ENCODE data around the gene ADCY7. TPM values are rescaled to one million over a fixed set of nuclear protein-coding genes. Genes with fewer than 3 reads are reported as not detected.

The ADCY7 gene
- total and polyA plus RNA-seq, 9 of the 15 experiments (the other 6 are each of a cell fraction or from before 2014, with no cell fraction given) = 2.3 to 108 (median 28.6) TPM

GRCh38 chr16:50253514-50253910 is 12.8 kb upstream of the ADCY7 start:
- ChIA-PET POLR2A (interaction anchor here (0.6 to 2.8 kb wide), 3 partner anchors 10 to 240 kb away, joined by 3 to 22 read pairs (median 3); no protein-coding TSS in a partner anchor), CTCF (ENCODE audit: low intra/inter-chr PET ratio) (interaction anchor here (0.6 kb wide), 1 partner anchor 70 kb away, joined by 6 read pairs; no protein-coding TSS in a partner anchor)
- FAIRE-seq (no peak), ATAC-seq (no peak), DNase-seq (ENCODE audit: extremely low read depth in 1 of 4, low spot score in 3 of 4) (peak in 1 of 4 experiments; percentile 30)
- Histone ChIP-seq H3K4me1 (replicated peaks in 1 of 2; ENCODE audit: control insufficient read depth in 2 of 2, insufficient read depth in 2 of 2, low read length in 2 of 2) (peaks cover 41 to 46% of the 10 kb centered on the region in 2 experiments), H3K27ac (ENCODE audit: extremely low read depth, low read depth, low read length) (peak overlapping the region; percentile 83), H3K79me2 (ENCODE audit: control insufficient read depth, insufficient read depth, low read length) (peaks cover 51% of the 10 kb centered on the region), H3K4me3 (no peak overlapping the region), H2AFZ (ENCODE audit: low read depth, low read length) (peak overlapping the region; percentile 88), H3K9ac (ENCODE audit: insufficient read depth in 1 of 2, low read depth in 2 of 2, low read length in 2 of 2) (peak overlapping the region; percentile 75 to 89), H3K9me3 (replicated peaks; ENCODE audit: control insufficient read depth, insufficient read depth, low read depth, low read length) (no peaks in the 10 kb centered on the region), H4K20me1 (replicated peaks; ENCODE audit: control insufficient read depth, insufficient read depth, low read length) (no peaks in the 10 kb centered on the region), H3K36me3 (ENCODE audit: control insufficient read depth, insufficient read depth, low read length) (peaks cover 7% of the 10 kb centered on the region; the same call in 1 of the 3 replicates), H3K9me1 (ENCODE audit: control insufficient read depth, insufficient read depth, low read length) (no peaks in the 10 kb centered on the region), H3K4me2 (ENCODE audit: insufficient read depth, low read length) (peak overlapping the region; percentile 80), H3K27me3 (ENCODE audit: control insufficient read depth in 2 of 2, insufficient read depth in 2 of 2, low read length in 2 of 2) (no peaks in the 10 kb centered on the region)
- no TSS peak for BruUV-seq (replicated peaks)
- TF ChIP-seq TOE1 (IDR thresholded peaks at IDR 0.05; ENCODE audit: borderline replicate concordance) (no peak), TOE1 (CRISPR knock-in tag; IDR thresholded peaks at IDR 0.05; ENCODE audit: borderline replicate concordance, low read depth) (no peak), MYNN (IDR thresholded peaks at IDR 0.05) (peak; percentile 6; the same call in 1 of the 2 replicates), MYNN (CRISPR knock-in tag; IDR thresholded peaks at IDR 0.05) (no peak), POLR2G (IDR thresholded peaks at IDR 0.05; ENCODE audit: low read depth, low read length) (peak; percentile 9; the same call in 1 of the 2 replicates), ZKSCAN3 (CRISPR knock-in tag; IDR thresholded peaks at IDR 0.05) (no peak), CEBPB (tag; IDR thresholded peaks at IDR 0.05) (peak; percentile 44; the same call in 1 of the 2 replicates), ZNF589 (CRISPR knock-in tag; IDR thresholded peaks at IDR 0.05; ENCODE audit: low read depth) (0 out of 2 replicates have a peak, but pooled peaks have one; percentile 46), MAZ (CRISPR knock-in tag; conservative IDR thresholded peaks at IDR 0.05 in 1 of 2, IDR thresholded peaks at IDR 0.05 in 1 of 2) (peak in 1 of 2 experiments; percentile 7; a peak in 1 of 4 replicates)
- TF ChIP-seq, protein P1, sequence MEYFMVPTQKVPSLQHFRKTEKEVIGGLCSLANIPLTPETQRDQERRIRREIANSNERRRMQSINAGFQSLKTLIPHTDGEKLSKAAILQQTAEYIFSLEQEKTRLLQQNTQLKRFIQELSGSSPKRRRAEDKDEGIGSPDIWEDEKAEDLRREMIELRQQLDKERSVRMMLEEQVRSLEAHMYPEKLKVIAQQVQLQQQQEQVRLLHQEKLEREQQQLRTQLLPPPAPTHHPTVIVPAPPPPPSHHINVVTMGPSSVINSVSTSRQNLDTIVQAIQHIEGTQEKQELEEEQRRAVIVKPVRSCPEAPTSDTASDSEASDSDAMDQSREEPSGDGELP (CRISPR knock-in tag; IDR thresholded peaks at IDR 0.05; ENCODE audit: borderline replicate concordance) = no peak
- TF ChIP-seq, protein P2, sequence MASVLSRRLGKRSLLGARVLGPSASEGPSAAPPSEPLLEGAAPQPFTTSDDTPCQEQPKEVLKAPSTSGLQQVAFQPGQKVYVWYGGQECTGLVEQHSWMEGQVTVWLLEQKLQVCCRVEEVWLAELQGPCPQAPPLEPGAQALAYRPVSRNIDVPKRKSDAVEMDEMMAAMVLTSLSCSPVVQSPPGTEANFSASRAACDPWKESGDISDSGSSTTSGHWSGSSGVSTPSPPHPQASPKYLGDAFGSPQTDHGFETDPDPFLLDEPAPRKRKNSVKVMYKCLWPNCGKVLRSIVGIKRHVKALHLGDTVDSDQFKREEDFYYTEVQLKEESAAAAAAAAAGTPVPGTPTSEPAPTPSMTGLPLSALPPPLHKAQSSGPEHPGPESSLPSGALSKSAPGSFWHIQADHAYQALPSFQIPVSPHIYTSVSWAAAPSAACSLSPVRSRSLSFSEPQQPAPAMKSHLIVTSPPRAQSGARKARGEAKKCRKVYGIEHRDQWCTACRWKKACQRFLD (CRISPR knock-in tag; IDR thresholded peaks at IDR 0.05) = peak; percentile 25; the same call in 1 of the 2 replicates
- intact Hi-C loops (cut with micrococcal nuclease) (no loop called here), in situ Hi-C loops (cut with MboI) (loop anchor here (25.0 kb wide), 1 partner anchor 1641 kb away; the partner anchor contains the start of gene N4BP1)
- WGBS (ENCODE audit: insufficient coverage, low coverage, missing lambda C conversion rate) = 39% methylated on average over 8 of the region's 8 CpGs
